Left ventricle myocardium inferior (tissue), 1 donor: Measurements from ENCODE around the gene FLACC1. TPM values are rescaled to one million over a fixed set of nuclear protein-coding genes. Genes with fewer than 3 reads are reported as not detected.

Source experiments
- total RNA-seq: library from RNA; stranded (reverse); fragmentation: NEBNext Ultra II Directional; extraction: Animal tissue kit (Norgen Biotek cat#: 25700); gene quantifications from one replicate; pipeline ENCODE4 v1.2.1, GENCODE V29; 2021
- donor health status: DM: no; HTN: yes; CAD: no; lungs with severe emphysema.

The FLACC1 gene
- total RNA-seq, 1 donor from 2014 or later = 11.8 TPM

Other genes with a start within 250 kb of the FLACC1 start
- 238 TPM for gene CFLAR, start 241.2 kb downstream of the FLACC1 start, total RNA-seq
- 5.4 TPM for gene CASP10, start 174.2 kb downstream of the FLACC1 start, total RNA-seq
- gene CASP8, start 96.8 kb downstream of the FLACC1 start, total RNA-seq = 3.7 TPM
- 169 TPM for gene TRAK2, start 94.1 kb upstream of the FLACC1 start, total RNA-seq
- 57.5 TPM for gene STRADB, start 94.4 kb upstream of the FLACC1 start, total RNA-seq